Lower leg skin (tissue), 4 donors: ENCODE measurements around the gene METTL8. TPM values are rescaled to one million over a fixed set of nuclear protein-coding genes. Genes with fewer than 3 reads are reported as not detected.

Experiments
- DNase-seq, 2 donors: peaks; one replicate each; pipeline ENCODE4 v3.0.0-alpha.2; 2019; ENCODE audit warnings: low spot score in 2 of 2
- H3K4me3 ChIP-seq: fragments of 200-600 bp; sonication (generic); 2 replicates; pipeline ENCODE4 v1.5.1; 2017; ENCODE audit warnings: mild to moderate bottlenecking, low read depth; ENCODE audit not compliant: poor library complexity, severe bottlenecking
- POLR2A ChIP-seq, 2 donors: fragments of 450-650 bp; IDR thresholded peaks; one replicate each; pipeline ENCODE4 v1.6.1; 2016 to 2017; ENCODE audit warnings: antibody characterized with exemption in 2 of 2, mild to moderate bottlenecking in 1 of 2, moderate library complexity in 1 of 2
- WGBS, 2 donors: methylation state at CpG; one replicate each; pipeline ENCODE4 v1.1.5; 2018; 5-methylcytosine and 5-hydroxymethylcytosine counted together
- intact Hi-C: fragments of 100-400 bp; cut with DNase I; formaldehyde crosslinking; loops from one replicate; pipeline ENCODE4 v1.15.0; 2023; ENCODE audit warnings: low total_unique reads
- total RNA-seq, 4 donors: library from RNA; depleted of rRNA; stranded (reverse); fragments of >200 nt; gene quantifications; one replicate each; pipeline ENCODE4 v1.1.0, GENCODE V29; 2016
- TF ChIP-seq, protein P1 (sequence below), 3 donors: fragments of 450-650 bp; IDR thresholded peaks; one replicate each; pipeline ENCODE4 v1.5.1; 2016; ENCODE audit warnings: antibody characterized with exemption in 3 of 3, mild to moderate bottlenecking in 3 of 3, moderate library complexity in 2 of 3

The METTL8 gene
- total RNA-seq, 4 donors from 2014 or later: 22.5 to 34.9 (median 25.9) TPM

DNA sequence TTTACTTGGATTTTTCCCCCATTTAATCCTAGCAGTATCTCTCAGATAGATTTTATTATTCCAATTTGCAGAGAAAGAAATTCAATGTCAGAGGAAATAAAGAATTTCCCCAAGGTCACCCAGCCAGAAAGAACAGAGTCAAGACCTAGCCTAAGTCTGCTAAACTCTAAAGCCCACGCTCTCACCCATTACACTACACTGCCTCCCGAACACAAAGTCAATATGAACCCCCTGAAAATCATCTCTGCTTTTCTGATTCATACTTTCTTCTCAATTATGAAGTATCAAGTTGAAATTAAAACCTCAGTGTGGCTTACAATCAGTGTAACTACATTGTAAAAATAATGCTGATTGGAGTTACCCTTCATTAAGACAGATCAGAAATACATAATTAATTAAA, 89.6 kb downstream of the METTL8 start:
- TF ChIP-seq, protein P1, sequence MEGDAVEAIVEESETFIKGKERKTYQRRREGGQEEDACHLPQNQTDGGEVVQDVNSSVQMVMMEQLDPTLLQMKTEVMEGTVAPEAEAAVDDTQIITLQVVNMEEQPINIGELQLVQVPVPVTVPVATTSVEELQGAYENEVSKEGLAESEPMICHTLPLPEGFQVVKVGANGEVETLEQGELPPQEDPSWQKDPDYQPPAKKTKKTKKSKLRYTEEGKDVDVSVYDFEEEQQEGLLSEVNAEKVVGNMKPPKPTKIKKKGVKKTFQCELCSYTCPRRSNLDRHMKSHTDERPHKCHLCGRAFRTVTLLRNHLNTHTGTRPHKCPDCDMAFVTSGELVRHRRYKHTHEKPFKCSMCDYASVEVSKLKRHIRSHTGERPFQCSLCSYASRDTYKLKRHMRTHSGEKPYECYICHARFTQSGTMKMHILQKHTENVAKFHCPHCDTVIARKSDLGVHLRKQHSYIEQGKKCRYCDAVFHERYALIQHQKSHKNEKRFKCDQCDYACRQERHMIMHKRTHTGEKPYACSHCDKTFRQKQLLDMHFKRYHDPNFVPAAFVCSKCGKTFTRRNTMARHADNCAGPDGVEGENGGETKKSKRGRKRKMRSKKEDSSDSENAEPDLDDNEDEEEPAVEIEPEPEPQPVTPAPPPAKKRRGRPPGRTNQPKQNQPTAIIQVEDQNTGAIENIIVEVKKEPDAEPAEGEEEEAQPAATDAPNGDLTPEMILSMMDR (IDR thresholded peaks at IDR 0.05): no peak
- TF ChIP-seq POLR2A (IDR thresholded peaks at IDR 0.05): no peak
- H3K4me3 ChIP-seq: no peak overlapping the region

DNA sequence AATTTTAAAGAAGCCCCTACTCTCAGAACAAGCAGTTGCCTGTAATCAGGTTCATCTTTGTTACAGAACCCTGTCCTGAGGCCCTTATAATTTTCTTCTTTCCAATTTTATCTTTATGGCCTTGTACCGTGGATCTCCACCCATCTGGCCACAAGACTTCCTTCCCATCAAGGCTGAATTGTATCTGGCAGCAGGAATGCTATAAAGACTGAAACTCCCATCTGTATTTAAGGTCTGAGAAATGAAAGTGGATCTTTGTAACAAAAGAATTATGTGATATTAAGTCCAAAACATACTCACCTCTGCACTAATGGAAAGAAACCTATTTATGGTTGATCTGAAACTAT, 91.8 kb downstream of the METTL8 start:
- 9 to 16% methylated on average over 1 of the region's 1 CpG for WGBS, 2 donors
- H3K4me3 ChIP-seq: no peak overlapping the region
- intact Hi-C loops: no loop called here
- no peak for DNase-seq
- TF ChIP-seq, protein P1 (IDR thresholded peaks at IDR 0.05): no peak
- no peak for TF ChIP-seq POLR2A (IDR thresholded peaks at IDR 0.05)

More for the DNA sequence above, 89.6 kb downstream of the METTL8 start:
- DNase-seq: no peak
- 94 to 95% methylated on average over 2 of the region's 2 CpGs for WGBS, 2 donors
- intact Hi-C loops: no loop called here

DNA sequence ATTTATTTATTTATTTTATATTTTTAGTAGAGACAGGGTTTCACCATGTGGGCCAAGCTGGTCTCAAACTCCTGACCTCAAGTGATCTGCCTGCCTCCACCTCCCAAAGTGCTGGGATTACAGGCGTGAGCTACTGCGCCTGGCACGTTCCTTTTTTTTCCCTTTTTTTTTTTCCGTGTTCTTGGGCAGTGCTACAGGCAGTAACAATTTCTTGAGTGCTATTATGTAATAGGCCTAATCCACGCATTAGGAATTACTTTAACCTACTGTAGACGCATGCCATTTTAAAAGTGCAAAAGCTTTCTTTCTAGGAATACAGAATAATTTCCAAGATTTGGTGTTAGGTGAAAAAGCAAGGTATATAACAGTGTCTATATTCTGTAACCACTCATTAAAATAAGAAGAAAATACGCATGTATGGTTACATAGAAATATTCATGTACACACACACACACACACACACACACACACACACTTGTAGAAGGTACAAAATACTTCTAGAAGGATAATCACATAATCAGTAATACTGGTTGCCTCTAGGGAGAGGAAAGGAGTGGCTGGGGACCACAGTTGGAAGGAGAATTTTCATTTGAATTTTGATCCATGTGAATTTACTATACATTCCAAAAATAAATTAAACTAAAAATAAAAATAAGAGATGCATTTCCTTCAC, 92.3 kb downstream of the METTL8 start:
- 57 to 81% methylated on average over 7 of the region's 7 CpGs for WGBS, 2 donors
- TF ChIP-seq, protein P1 (IDR thresholded peaks at IDR 0.05): no peak
- TF ChIP-seq POLR2A (IDR thresholded peaks at IDR 0.05): no peak
- DNase-seq: no peak
- intact Hi-C loops: no loop called here
- H3K4me3 ChIP-seq: no peak overlapping the region

DNA sequence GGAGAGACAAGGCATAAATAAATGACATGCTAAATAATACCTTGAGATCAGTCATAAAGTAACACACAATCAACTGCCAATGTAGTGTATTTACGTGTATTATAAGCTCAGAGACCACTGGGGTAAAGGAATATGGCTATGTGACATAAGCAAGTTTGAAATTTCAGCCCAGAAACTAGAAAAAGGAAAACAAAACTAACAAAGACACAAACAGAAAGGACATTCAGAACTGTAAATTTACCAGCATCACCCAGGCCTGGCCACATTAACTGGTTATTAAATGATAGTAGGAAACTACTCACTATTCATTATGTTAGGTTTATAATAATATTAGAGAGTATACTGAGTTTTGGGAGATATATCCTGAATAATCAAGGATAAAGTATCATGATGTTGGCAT, 98.8 kb downstream of the METTL8 start:
- TF ChIP-seq, protein P1 (IDR thresholded peaks at IDR 0.05): no peak
- TF ChIP-seq POLR2A (IDR thresholded peaks at IDR 0.05): no peak
- 83 to 100% methylated on average over 1 of the region's 1 CpG for WGBS, 2 donors
- no peak for DNase-seq
- intact Hi-C loops: no loop called here
- H3K4me3 ChIP-seq: no peak overlapping the region

DNA sequence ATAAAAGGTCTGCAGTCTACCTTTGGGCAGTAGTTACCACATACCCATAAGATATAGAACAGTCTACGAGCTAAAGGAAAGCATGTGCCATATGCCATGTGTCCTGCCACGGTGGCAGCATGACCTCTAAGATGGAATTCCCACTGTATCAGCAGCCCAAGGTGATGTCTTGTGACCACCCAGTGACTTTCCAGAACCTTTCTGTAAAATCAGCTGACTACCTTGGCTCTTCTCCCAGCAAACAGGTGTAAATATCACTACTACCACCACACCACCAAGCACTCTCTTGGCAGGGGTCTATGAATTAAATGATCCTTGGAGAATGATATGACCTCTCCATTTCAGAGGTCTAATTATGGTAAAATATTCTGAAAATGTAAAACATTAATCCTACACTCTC, 99.6 kb downstream of the METTL8 start:
- TF ChIP-seq POLR2A (IDR thresholded peaks at IDR 0.05): no peak
- TF ChIP-seq, protein P1 (IDR thresholded peaks at IDR 0.05): no peak
- no peak overlapping the region for H3K4me3 ChIP-seq
- intact Hi-C loops: no loop called here
- no peak for DNase-seq
- WGBS, 2 donors: 89 to 95% methylated on average over 2 of the region's 2 CpGs
